ENCODE measurements around the gene CFAP298. TPM values are rescaled to one million over a fixed set of nuclear protein-coding genes. Genes with fewer than 3 reads are reported as not detected.

The CFAP298 gene
- total and polyA plus RNA-seq, 2 of the 13 experiments (the other 11 are each of a cell fraction or from before 2014, with no cell fraction given) = 21.2 to 62.2 TPM

- TF ChIP-seq ZNF841 (CRISPR knock-in tag; IDR thresholded peaks at IDR 0.05; ENCODE audit: borderline replicate concordance) (no peak), ZNF564 (CRISPR knock-in tag; IDR thresholded peaks at IDR 0.05) (0 out of 2 replicates have a peak, but pooled peaks have one; percentile 53), ZNF558 (CRISPR knock-in tag; IDR thresholded peaks at IDR 0.05; ENCODE audit: borderline replicate concordance) (no peak), ATF5 (CRISPR knock-in tag; IDR thresholded peaks at IDR 0.05; ENCODE audit: low read depth) (0 out of 2 replicates have a peak, but pooled peaks have one; percentile 67), ZNF790 (CRISPR knock-in tag; IDR thresholded peaks at IDR 0.05; ENCODE audit: borderline replicate concordance) (no peak), CEBPB (IDR thresholded peaks at IDR 0.05; ENCODE audit: borderline replicate concordance, low read depth, low read length) (no peak), ZNF674 (CRISPR knock-in tag; IDR thresholded peaks at IDR 0.05; ENCODE audit: low read depth) (no peak), TARDBP (CRISPR knock-in tag; IDR thresholded peaks at IDR 0.05) (peak; percentile 99), DNMT3B (CRISPR knock-in tag; conservative IDR thresholded peaks at IDR 0.05) (no peak), ZNF691 (CRISPR knock-in tag; IDR thresholded peaks at IDR 0.05; ENCODE audit: borderline replicate concordance, low read depth) (peak; percentile 64; the same call in 1 of the 2 replicates), POLR2AphosphoS2 (IDR thresholded peaks at IDR 0.05; ENCODE audit: low read depth, low read length) (no peak), ZNF225 (CRISPR knock-in tag; IDR thresholded peaks at IDR 0.05) (no peak), KDM4B (CRISPR knock-in tag; IDR thresholded peaks at IDR 0.05) (no peak), ZNF850 (CRISPR knock-in tag; conservative IDR thresholded peaks at IDR 0.05) (no peak), CBX5 (CRISPR knock-in tag; IDR thresholded peaks at IDR 0.05; ENCODE audit: borderline replicate concordance) (peak; percentile 70; the same call in 1 of the 2 replicates), ZNF121 (CRISPR knock-in tag; IDR thresholded peaks at IDR 0.05) (no peak), PHF5A (CRISPR knock-in tag; IDR thresholded peaks at IDR 0.05; ENCODE audit: low read depth, unreplicated experiment) (peak; percentile 79), NAIF1 (CRISPR knock-in tag; IDR thresholded peaks at IDR 0.05; ENCODE audit: borderline replicate concordance) (peak; percentile 34; the same call in 1 of the 2 replicates), ZBTB14 (CRISPR knock-in tag; IDR thresholded peaks at IDR 0.05) (no peak; the same call in 1 of the 2 replicates), PLRG1 (conservative IDR thresholded peaks at IDR 0.05) (no peak), MAF1 (CRISPR knock-in tag; IDR thresholded peaks at IDR 0.05; ENCODE audit: borderline replicate concordance) (no peak), ARID4A (CRISPR knock-in tag; IDR thresholded peaks at IDR 0.05; ENCODE audit: borderline replicate concordance) (peak; percentile 74; the same call in 1 of the 2 replicates), MTF2 (CRISPR knock-in tag; IDR thresholded peaks at IDR 0.05; ENCODE audit: borderline replicate concordance) (no peak), NR3C1 (CRISPR knock-in tag; IDR thresholded peaks at IDR 0.05) (no peak), RFXANK (CRISPR knock-in tag; IDR thresholded peaks at IDR 0.05) (no peak), NBN (conservative IDR thresholded peaks at IDR 0.05) (no peak)
Observed at GRCh38 chr21:32592929-32593502, 19.2 kb downstream of the CFAP298 start (continued).

Data from HepG2 (cell line).